Measurements from ENCODE around the gene SEPTIN3.

SEPTIN3 gene

DNA sequence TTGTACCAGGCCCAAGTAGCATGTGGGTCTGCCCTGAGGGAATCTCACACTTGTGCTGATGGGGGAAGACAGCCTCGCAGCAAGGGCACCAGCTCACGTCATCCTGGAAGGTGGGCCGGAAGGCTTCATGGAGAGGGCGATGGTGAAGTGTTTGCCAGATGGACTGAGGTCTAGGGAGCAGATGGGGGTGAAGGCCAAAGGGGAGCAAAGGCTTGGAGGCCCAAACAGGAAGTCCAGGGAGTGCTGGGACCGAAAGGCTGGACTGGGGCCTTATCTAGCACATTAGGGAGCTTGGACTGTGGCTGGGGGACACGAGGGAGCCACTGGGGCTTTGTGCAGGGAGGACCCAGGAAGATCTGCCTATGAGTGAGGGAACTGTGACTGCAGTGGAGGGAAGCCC lies 41.4 kb upstream of the SEPTIN3 start:
- TF ChIP-seq POLR2AphosphoS5 (IDR thresholded peaks at IDR 0.05; ENCODE audit: low read depth) (no peak), GABPA (IDR thresholded peaks at IDR 0.05; ENCODE audit: low read depth) (no peak), SPI1 (IDR thresholded peaks at IDR 0.05; ENCODE audit: borderline replicate concordance, low read depth) (no peak)
- TF ChIP-seq, protein P1, sequence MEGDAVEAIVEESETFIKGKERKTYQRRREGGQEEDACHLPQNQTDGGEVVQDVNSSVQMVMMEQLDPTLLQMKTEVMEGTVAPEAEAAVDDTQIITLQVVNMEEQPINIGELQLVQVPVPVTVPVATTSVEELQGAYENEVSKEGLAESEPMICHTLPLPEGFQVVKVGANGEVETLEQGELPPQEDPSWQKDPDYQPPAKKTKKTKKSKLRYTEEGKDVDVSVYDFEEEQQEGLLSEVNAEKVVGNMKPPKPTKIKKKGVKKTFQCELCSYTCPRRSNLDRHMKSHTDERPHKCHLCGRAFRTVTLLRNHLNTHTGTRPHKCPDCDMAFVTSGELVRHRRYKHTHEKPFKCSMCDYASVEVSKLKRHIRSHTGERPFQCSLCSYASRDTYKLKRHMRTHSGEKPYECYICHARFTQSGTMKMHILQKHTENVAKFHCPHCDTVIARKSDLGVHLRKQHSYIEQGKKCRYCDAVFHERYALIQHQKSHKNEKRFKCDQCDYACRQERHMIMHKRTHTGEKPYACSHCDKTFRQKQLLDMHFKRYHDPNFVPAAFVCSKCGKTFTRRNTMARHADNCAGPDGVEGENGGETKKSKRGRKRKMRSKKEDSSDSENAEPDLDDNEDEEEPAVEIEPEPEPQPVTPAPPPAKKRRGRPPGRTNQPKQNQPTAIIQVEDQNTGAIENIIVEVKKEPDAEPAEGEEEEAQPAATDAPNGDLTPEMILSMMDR (IDR thresholded peaks at IDR 0.05; ENCODE audit: insufficient read depth, low read length), result no peak
- TF ChIP-seq, protein P2, sequence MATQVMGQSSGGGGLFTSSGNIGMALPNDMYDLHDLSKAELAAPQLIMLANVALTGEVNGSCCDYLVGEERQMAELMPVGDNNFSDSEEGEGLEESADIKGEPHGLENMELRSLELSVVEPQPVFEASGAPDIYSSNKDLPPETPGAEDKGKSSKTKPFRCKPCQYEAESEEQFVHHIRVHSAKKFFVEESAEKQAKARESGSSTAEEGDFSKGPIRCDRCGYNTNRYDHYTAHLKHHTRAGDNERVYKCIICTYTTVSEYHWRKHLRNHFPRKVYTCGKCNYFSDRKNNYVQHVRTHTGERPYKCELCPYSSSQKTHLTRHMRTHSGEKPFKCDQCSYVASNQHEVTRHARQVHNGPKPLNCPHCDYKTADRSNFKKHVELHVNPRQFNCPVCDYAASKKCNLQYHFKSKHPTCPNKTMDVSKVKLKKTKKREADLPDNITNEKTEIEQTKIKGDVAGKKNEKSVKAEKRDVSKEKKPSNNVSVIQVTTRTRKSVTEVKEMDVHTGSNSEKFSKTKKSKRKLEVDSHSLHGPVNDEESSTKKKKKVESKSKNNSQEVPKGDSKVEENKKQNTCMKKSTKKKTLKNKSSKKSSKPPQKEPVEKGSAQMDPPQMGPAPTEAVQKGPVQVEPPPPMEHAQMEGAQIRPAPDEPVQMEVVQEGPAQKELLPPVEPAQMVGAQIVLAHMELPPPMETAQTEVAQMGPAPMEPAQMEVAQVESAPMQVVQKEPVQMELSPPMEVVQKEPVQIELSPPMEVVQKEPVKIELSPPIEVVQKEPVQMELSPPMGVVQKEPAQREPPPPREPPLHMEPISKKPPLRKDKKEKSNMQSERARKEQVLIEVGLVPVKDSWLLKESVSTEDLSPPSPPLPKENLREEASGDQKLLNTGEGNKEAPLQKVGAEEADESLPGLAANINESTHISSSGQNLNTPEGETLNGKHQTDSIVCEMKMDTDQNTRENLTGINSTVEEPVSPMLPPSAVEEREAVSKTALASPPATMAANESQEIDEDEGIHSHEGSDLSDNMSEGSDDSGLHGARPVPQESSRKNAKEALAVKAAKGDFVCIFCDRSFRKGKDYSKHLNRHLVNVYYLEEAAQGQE (IDR thresholded peaks at IDR 0.05; ENCODE audit: insufficient replicate concordance, low read depth), result no peak
- DNase-seq (ENCODE audit: low read depth in 1 of 2, low spot score in 1 of 2), result no peak
- H3K27me3 ChIP-seq (ENCODE audit: insufficient read depth, poor library complexity, severe bottlenecking), result peaks cover 15% of the 10 kb centered on the region
- no peak overlapping the region for H3K27ac ChIP-seq (replicated peaks)
- no peak overlapping the region for H3K4me3 ChIP-seq (replicated peaks; ENCODE audit: insufficient read depth, low read length)

DNA sequence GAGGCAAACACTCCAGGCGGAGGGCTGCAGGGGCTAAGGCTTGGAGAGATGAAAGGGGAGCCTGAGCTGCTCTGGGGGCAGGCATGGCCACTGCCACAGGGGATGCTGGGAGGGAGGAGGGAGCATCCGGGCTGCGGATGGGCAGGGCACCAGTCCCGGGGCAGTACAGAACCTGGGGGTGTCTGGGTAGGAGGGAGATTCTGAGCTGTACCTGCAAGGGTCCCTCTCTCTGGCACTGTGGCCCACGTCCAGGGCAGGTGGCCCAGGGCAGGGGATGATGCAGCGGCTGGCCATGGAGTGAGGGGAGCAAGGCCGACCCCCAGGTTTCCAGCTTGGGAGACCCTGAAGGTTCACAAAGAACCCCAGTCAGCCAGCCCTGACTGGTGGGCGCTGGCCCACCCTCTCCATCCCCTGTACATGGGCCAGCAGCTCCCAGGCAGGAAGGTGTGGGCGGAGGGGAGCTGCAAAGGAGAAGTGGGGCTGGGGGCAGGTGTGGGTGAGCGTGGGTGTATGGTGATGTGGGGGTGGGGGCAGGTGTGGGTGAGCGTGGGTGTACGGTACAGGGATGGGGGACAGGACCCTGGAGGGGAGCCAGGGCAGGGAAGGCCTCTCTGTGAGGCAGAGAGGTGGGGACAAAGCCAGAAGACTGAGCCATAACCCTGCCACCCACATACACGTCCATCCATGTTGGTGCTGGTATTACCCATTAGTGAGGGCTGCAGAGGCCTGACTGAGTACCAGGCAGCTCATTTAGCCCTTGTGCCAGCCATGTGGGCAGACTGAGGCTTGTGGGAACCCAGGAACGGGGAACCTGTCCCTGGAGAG lies 40.4 kb upstream of the SEPTIN3 start:
- Histone ChIP-seq H3K27ac (replicated peaks) (no peak overlapping the region), H3K4me3 (replicated peaks; ENCODE audit: insufficient read depth, low read length) (no peak overlapping the region), H3K27me3 (ENCODE audit: insufficient read depth, poor library complexity, severe bottlenecking) (peaks cover 15% of the 10 kb centered on the region)
- TF ChIP-seq, protein P1 (IDR thresholded peaks at IDR 0.05; ENCODE audit: insufficient read depth, low read length), result no peak
- TF ChIP-seq, protein P2 (IDR thresholded peaks at IDR 0.05; ENCODE audit: insufficient replicate concordance, low read depth), result no peak
- TF ChIP-seq GABPA (IDR thresholded peaks at IDR 0.05; ENCODE audit: low read depth) (no peak), SPI1 (IDR thresholded peaks at IDR 0.05; ENCODE audit: borderline replicate concordance, low read depth) (no peak), POLR2AphosphoS5 (IDR thresholded peaks at IDR 0.05; ENCODE audit: low read depth) (no peak)
- DNase-seq (ENCODE audit: low read depth in 1 of 2, low spot score in 1 of 2), result no peak

DNA sequence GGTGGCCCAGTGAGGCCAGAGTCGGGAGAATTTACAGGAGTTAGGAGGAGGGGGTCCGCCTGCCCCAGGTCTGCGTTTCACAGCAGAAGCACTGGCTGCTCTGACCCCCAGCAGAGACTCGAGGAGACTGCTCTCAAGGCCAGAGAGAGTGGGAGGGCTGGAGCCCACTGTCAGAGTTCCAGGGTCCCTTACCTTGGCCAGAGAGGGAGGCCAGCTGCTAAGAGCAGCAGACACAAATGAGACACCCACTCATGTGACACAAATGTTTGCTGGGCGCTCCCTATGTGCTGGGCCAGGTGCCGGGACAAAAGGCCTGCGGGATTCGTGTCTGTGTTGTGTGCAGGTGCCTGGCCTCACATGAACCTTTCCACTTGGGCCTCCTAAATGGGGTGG lies 39.8 kb upstream of the SEPTIN3 start:
- no peak overlapping the region for H3K4me3 ChIP-seq (replicated peaks; ENCODE audit: insufficient read depth, low read length)
- DNase-seq (ENCODE audit: low read depth in 1 of 2, low spot score in 1 of 2), result no peak
- H3K27me3 ChIP-seq (ENCODE audit: insufficient read depth, poor library complexity, severe bottlenecking), result peaks cover 15% of the 10 kb centered on the region
- no peak overlapping the region for H3K27ac ChIP-seq (replicated peaks)
- TF ChIP-seq GABPA (IDR thresholded peaks at IDR 0.05; ENCODE audit: low read depth), result no peak
- TF ChIP-seq POLR2AphosphoS5 (IDR thresholded peaks at IDR 0.05; ENCODE audit: low read depth), result no peak
- no peak for TF ChIP-seq SPI1 (IDR thresholded peaks at IDR 0.05; ENCODE audit: borderline replicate concordance, low read depth)
- TF ChIP-seq, protein P2 (IDR thresholded peaks at IDR 0.05; ENCODE audit: insufficient replicate concordance, low read depth), result no peak
- TF ChIP-seq, protein P1 (IDR thresholded peaks at IDR 0.05; ENCODE audit: insufficient read depth, low read length), result no peak

All from HL-60 (cell line).